Activated CD4-positive, CD25-positive, alpha-beta regulatory T cell treated with anti-CD3 and anti-CD28 coated beads, Interleukin-2, amount 50 U/mL, for 16 hours (primary cell): ENCODE results near the gene MYO1D.

Source experiments
- DNase-seq: peaks from one replicate; pipeline ENCODE4 v3.0.0-alpha.2; 2020; ENCODE audit warnings: low read depth, low spot score

The MYO1D gene

GRCh38 chr17:32512328-32512727 lies 364.6 kb downstream of the MYO1D start:
- DNase-seq, result no peak

GRCh38 chr17:32510466-32510865 lies 366.5 kb downstream of the MYO1D start:
- DNase-seq, result no peak

DNA sequence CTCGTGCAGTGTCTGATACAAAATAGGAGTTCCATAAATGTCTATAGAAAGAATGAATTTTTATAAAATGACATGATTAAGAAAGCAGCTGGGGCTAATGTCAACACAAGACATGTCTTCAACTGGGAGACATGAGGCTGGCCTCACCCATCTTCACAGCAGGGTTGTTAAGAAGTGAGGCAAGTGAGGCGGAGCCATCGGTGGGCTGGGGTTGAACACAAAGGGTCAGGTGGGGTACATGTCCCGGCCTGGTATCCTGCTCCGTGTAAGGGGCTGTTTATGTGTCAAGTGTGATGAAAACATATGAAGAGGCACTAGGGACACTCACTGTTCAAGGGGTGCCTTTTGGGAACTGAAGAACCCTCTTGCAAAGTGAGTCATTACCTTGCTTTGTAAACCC lies 368.0 kb downstream of the MYO1D start:
- no peak for DNase-seq

DNA sequence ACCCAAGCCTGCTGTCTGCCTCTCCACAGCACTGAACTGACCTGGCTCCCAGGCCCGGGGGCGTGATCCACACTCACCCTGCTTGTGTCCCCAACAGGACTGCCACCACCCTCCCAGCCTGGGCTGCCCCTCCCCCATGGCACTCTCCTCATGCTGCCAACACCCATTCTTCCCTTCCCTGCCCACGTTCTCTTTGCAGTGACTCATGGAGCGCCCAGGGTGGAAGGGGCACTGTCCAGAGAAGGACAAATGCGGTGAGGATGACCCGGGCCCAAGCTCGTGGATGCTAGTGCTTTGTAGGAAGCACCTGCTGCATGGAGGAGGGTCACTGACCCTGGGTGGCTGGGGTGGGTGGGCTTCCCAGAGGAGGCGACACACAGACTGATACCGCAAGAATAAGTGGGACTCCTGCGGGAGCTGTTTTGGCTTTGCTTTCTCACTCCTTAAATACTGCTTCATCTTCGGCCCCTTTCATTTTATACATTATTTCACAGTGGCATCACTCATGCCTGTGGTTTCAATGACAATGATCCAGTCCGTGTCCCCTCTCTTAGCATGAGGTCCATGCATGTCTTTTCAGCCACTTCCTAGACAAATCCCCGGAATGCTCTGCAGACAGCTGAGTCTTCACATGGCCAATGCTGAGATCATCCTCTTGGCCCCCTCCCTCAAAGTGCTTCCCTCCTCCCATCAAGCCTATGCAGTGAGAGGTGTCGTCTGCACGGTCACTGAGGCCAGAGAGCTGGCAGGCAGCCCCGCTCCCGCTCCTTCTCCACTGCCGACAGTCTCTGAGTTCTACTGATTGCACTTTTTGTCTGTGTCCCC lies 372.5 kb downstream of the MYO1D start:
- DNase-seq, result no peak

DNA sequence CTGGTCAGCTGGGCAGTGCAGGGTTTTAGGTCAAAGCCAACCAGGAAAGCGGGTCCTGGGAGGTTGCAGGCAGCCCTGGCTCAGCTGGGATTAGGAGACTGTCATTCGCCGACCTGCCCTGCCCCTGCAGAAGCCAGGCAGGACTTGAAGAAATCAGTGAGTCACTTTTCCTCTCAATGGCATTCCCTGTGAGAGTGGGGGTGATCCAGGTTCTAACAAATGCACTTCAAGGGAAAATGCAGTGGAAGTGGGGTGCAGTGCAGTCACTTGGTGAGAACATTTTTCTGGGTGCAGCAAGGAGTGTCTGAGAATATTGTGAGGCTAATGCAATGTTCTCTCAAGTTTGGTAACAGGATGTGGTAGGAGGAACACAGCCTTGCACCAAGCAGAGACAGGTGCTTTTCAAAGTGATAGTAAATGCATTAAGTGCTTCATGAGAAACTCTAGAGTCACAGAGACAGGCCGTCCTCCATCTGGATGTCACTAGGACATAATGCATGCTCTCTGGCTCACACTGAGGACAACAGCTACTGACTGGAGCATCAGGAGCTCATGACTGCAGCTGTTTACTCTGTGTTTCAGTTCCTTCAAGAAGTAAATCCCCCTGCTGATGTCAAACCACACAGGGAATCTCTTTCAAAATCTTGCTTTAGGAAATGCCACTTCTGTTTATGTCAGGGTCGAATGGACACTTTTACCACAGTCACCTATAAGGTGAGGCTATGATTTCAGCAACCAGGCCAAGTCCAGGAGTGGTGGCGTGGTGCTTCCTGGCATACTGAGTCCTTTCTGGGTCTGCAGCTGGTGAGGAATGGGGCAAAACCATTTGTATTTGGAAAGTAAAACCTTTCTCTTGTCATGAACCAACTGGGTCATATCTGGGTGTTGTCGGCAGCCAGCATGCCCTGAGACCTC lies 373.4 kb downstream of the MYO1D start:
- DNase-seq, result no peak

- DNase-seq, result no peak
Observed at GRCh38 chr17:32502710-32503109, 374.2 kb downstream of the MYO1D start.

- no peak for DNase-seq
Observed at GRCh38 chr17:32502013-32502412, 374.9 kb downstream of the MYO1D start.

- DNase-seq, result no peak
Observed at GRCh38 chr17:32498391-32498790, 378.5 kb downstream of the MYO1D start.

DNA sequence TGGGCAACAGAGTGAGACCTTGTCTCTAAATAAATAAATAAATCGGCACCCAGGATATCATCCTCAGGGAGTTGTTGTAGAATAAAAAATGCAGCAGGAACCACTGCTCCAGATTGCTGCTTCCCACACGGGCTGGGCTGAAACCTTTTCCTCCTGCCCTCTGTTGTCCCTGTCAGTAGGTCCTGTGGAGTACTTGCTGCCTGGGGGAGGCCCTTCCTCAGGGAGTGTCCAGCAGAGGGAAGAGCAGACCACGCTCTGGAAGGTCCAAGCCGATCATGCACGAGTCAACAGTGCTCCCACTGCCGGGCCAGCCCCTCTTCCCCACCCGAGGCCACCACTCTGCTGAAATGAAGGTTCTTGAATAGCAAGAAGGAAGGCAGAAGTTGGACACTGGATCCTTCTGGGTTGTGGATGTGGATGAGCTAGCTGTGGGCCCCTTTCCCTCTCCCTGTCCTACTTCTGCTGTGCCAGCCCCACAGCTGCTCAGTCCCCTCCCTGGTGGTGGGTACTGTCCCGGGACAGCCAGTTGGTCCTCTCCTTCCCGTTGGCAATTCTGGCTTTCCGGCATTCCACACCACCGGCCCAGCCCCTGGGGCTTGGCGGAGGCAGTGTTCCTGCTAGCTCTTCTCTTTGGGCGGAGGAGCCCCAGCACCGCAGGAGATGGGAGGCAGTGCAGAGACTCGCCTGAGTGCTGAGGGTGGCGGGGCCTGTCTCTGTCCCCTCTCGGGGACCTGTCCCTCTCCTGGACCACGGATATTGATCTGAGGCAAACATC lies 379.3 kb downstream of the MYO1D start:
- no peak for DNase-seq

DNA sequence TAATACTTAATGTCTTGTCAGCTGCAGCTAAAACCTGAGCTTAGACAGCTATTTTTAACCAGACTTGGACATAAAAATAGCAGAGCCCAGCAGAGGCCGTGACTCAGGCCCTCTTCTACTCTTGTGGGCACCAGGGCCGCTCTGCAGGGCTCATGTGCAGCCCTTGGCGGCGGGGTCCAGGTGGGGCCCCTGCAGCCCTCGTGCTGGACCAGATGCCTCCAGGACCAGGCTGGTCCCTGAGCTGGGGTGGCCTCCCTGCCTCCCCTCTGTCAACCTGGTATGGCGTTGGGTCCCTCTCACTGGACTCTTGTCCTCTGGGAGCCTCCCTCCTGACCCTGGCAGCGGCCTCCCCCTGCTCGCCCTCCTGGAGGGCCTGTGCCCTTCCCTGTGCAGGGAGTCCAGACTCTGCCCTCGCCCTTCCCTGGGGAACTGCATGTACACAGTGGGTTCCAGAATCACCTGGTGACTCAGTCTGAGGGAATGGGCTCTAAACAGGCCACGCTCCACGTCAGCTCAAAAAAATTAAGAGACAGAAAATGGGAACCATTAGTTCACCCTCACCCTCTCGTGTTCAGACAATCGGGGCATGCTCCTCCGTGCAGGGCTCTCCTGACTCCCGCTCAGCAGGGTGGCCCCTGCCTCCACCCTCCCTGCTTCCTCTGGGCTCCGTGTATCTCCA lies 380.4 kb downstream of the MYO1D start:
- no peak for DNase-seq

GRCh38 chr17:32495359-32496231 lies 381.3 kb downstream of the MYO1D start:
- DNase-seq, result no peak

- no peak for DNase-seq
Observed at GRCh38 chr17:32494621-32495358, 382.1 kb downstream of the MYO1D start.

DNA sequence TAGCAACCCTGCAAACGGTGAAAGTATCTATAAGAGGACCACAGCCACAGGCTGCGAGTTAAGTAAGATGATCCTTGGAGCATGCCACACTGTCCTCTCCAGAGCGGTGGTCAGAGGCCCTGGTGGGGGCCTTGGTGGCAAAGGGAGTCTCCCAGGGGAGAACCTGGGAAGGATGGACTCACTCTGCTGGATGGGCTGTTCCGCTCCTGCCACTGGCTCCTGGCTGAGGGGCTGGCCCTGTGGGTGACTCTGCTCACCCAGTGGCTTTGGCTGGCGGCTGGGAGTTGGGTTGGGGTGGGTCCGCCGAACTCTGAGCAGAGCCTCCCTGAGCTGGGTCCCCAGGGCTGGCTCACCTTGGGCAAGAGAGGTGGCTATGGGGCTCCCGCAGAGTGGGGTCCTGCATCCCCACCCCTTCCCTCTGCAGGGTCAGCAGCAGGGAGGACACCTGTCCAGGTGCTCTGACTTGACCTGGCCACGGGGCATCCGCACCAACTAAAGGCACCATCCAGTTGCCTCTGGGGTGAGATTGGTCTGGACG lies 382.9 kb downstream of the MYO1D start:
- DNase-seq, result no peak

DNA sequence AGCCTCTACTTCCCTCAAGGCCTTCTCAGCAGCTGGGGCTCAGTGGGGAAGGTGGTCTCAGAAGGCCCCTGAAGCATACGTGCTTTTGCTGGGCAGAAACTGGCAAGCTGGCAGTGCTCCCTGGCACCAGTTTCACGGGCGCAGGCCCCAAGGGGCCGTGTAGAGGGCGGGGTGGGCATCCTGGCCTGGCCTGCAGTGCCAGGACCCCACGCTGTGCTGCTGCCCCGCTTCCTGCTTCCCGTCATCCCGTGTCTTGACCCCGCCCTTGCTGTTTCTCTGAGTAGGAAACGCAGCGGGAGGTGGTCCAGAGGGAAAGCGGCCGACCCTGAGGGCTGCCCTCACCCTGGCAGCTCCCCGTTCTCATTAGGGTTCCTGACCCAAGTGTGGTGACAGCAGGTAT lies 383.4 kb downstream of the MYO1D start:
- no peak for DNase-seq

GRCh38 chr17:32492648-32493289 lies 384.2 kb downstream of the MYO1D start:
- no peak for DNase-seq

- DNase-seq, result no peak
Observed at GRCh38 chr17:32492264-32492589, 384.7 kb downstream of the MYO1D start.

DNA sequence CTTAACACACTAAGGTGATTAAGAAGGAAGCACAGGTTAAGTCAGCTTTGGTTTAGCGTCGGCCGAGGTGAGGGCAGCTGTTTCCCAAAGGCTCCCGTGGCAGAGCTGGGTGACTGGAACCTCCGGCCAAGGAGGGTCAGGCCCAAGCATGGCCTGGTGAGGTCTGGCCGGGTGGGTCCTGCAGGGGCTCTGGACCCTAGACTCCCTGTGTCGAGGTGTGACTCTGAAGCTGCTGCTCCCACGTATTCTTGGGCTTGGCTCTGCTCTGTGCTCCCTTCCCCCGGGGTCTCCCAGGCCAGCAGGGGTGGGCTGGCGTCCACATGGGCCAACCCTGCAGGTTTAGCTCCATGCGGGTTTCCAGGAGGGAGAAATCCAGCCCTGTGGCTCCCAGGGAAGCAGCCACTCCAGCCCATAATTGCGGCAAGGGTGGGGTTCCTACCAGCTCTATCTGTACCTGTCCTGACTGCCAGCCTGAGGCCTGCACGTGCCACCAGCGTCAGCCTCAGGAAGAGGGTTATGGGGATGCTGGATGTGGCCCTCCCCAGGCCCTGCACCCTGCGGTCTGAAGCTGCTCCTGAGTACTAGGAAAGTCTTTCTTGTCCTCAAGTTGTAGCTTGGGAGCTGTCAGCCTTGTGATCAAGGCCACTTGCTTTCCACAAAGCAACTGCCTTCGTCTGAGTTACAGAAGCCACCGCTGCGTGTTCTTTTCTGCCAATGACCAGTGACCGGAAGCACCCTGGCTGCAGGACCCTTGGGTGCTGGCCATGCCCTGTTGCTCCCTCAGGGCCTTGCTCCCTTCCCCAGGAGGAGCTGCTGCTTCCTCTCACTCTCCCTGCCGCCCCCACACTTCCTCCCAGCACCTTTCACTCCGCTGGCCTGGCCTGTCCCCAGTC lies 385.3 kb downstream of the MYO1D start:
- no peak for DNase-seq

GRCh38 chr17:32490101-32490482 lies 386.8 kb downstream of the MYO1D start:
- DNase-seq, result no peak
